Large intestine (tissue), 3 donors: ENCODE results near the gene ARHGAP31. TPM values are rescaled to one million over a fixed set of nuclear protein-coding genes. Genes with fewer than 3 reads are reported as not detected.
"Not testable (repeated sequence)": the region's sequence is repeated elsewhere in the genome, so short reads cannot be mapped to it uniquely, and the experiment has no call there.

Source experiments
- DNase-seq, 2 donors: peaks; one replicate each; pipeline versions ENCODE4 v3.0.0 to v3.0.0-alpha.2; 2013
- H3K27ac ChIP-seq: one replicate; pipeline ENCODE4 v1.5.1; 2013; ENCODE audit warnings: low read length
- H3K27me3 ChIP-seq: 2 replicates; pipeline ENCODE4 v1.6.1; 2013; ENCODE audit warnings: low read length; ENCODE audit not compliant: control insufficient read depth, insufficient read depth
- H3K36me3 ChIP-seq: 2 replicates; pipeline ENCODE4 v1.6.1; 2013; ENCODE audit warnings: low read length; ENCODE audit not compliant: control insufficient read depth, insufficient read depth
- H3K4me1 ChIP-seq: one replicate; pipeline ENCODE4 v1.6.1; 2013; ENCODE audit warnings: low read length; ENCODE audit not compliant: control insufficient read depth, insufficient read depth
- H3K4me3 ChIP-seq: one replicate; pipeline ENCODE4 v1.5.1; 2013; ENCODE audit warnings: low read length
- H3K9me3 ChIP-seq: one replicate; pipeline ENCODE4 v1.6.1; 2013; ENCODE audit warnings: mild to moderate bottlenecking, low read depth, low read length, moderate library complexity; ENCODE audit not compliant: control insufficient read depth
- WGBS: methylation state at CpG from one replicate; pipeline ENCODE4 v1.1.5; 2013; ENCODE audit warnings: low lambda C conversion rate; ENCODE audit not compliant: insufficient coverage; 5-methylcytosine and 5-hydroxymethylcytosine counted together
- polyA plus RNA-seq: library from polyadenylated mRNA; unstranded; fragments of 120-200 nt; gene quantifications from one replicate; pipeline ENCODE4 v1.2.1, GENCODE V29; 2013

The ARHGAP31 gene
- polyA plus RNA-seq, 1 donor = 5.6 TPM

GRCh38 chr3:119305286-119305685, 11.1 kb downstream of the ARHGAP31 start:
- no peaks in the 10 kb centered on the region for H3K27me3 ChIP-seq
- H3K4me3 ChIP-seq = no peak overlapping the region
- peaks cover 3% of the 10 kb centered on the region for H3K4me1 ChIP-seq
- WGBS = no CpG with 5 or more reads among the region's 1 CpG
- H3K36me3 ChIP-seq = no peaks in the 10 kb centered on the region
- no peaks in the 10 kb centered on the region for H3K9me3 ChIP-seq
- H3K27ac ChIP-seq = no peak overlapping the region
- DNase-seq = no peak

GRCh38 chr3:119306378-119306777, 12.2 kb downstream of the ARHGAP31 start:
- H3K4me1 ChIP-seq = not testable (repeated sequence)

GRCh38 chr3:119308355-119308754, 14.2 kb downstream of the ARHGAP31 start:
- Histone ChIP-seq H3K9me3 (no peaks in the 10 kb centered on the region), H3K27ac (no peak overlapping the region), H3K27me3 (no peaks in the 10 kb centered on the region), H3K4me3 (no peak overlapping the region), H3K4me1 (peaks cover 3% of the 10 kb centered on the region), H3K36me3 (no peaks in the 10 kb centered on the region)
- WGBS = no CpG with 5 or more reads among the region's 1 CpG
- DNase-seq = no peak

More at GRCh38 chr3:119306378-119306777, 12.2 kb downstream of the ARHGAP31 start:
- WGBS = 100% methylated on average over 5 of the region's 9 CpGs
- not testable (repeated sequence) for H3K36me3 ChIP-seq, H3K27me3 ChIP-seq, H3K27ac ChIP-seq, H3K9me3 ChIP-seq, H3K4me3 ChIP-seq, DNase-seq

GRCh38 chr3:119309591-119309990, 15.4 kb downstream of the ARHGAP31 start:
- DNase-seq = no peak
- H3K27ac ChIP-seq = no peak overlapping the region
- H3K4me3 ChIP-seq = no peak overlapping the region
- H3K36me3 ChIP-seq = peaks cover 3% of the 10 kb centered on the region
- no CpG with 5 or more reads among the region's 4 CpGs for WGBS
- no peaks in the 10 kb centered on the region for H3K9me3 ChIP-seq
- no peaks in the 10 kb centered on the region for H3K4me1 ChIP-seq
- H3K27me3 ChIP-seq = no peaks in the 10 kb centered on the region

GRCh38 chr3:119310071-119310470, 15.9 kb downstream of the ARHGAP31 start:
- no CpG with 5 or more reads among the region's 3 CpGs for WGBS
- H3K9me3 ChIP-seq = no peaks in the 10 kb centered on the region
- no peak overlapping the region for H3K4me3 ChIP-seq
- DNase-seq = no peak
- no peak overlapping the region for H3K27ac ChIP-seq
- no peaks in the 10 kb centered on the region for H3K4me1 ChIP-seq
- no peaks in the 10 kb centered on the region for H3K27me3 ChIP-seq
- peaks cover 3% of the 10 kb centered on the region for H3K36me3 ChIP-seq

GRCh38 chr3:119311081-119311925, 17.1 kb downstream of the ARHGAP31 start:
- WGBS = 100% methylated on average over 3 of the region's 10 CpGs
- H3K27me3 ChIP-seq = no peaks in the 10 kb centered on the region
- H3K9me3 ChIP-seq = no peaks in the 10 kb centered on the region
- DNase-seq = no peak
- no peak overlapping the region for H3K27ac ChIP-seq
- H3K4me3 ChIP-seq = no peak overlapping the region
- no peaks in the 10 kb centered on the region for H3K4me1 ChIP-seq
- H3K36me3 ChIP-seq = peaks cover 3% of the 10 kb centered on the region

- DNase-seq = no peak
- 88% methylated on average over 3 of the region's 3 CpGs for WGBS
Observed at GRCh38 chr3:119313461-119313860, 19.3 kb downstream of the ARHGAP31 start.

GRCh38 chr3:119314821-119315220, 20.6 kb downstream of the ARHGAP31 start:
- Histone ChIP-seq H3K4me1 (no peaks in the 10 kb centered on the region), H3K9me3 (no peaks in the 10 kb centered on the region), H3K27ac (no peak overlapping the region), H3K4me3 (no peak overlapping the region), H3K27me3 (no peaks in the 10 kb centered on the region), H3K36me3 (peaks cover 3% of the 10 kb centered on the region)
- 100% methylated on average over 1 of the region's 1 CpG for WGBS
- no peak for DNase-seq

More at GRCh38 chr3:119313461-119313860, 19.3 kb downstream of the ARHGAP31 start:
- Histone ChIP-seq H3K4me1 (no peaks in the 10 kb centered on the region), H3K36me3 (peaks cover 3% of the 10 kb centered on the region), H3K27me3 (no peaks in the 10 kb centered on the region), H3K4me3 (no peak overlapping the region), H3K27ac (no peak overlapping the region), H3K9me3 (no peaks in the 10 kb centered on the region)

- H3K9me3 ChIP-seq = no peaks in the 10 kb centered on the region
- peaks cover 3% of the 10 kb centered on the region for H3K36me3 ChIP-seq
- H3K4me1 ChIP-seq = no peaks in the 10 kb centered on the region
- no peak overlapping the region for H3K4me3 ChIP-seq
- WGBS = no CpG with 5 or more reads among the region's 3 CpGs
- no peak overlapping the region for H3K27ac ChIP-seq
- no peak for DNase-seq
- no peaks in the 10 kb centered on the region for H3K27me3 ChIP-seq
Observed at GRCh38 chr3:119315600-119316312, 21.6 kb downstream of the ARHGAP31 start.

- no peak overlapping the region for H3K4me3 ChIP-seq
- H3K27me3 ChIP-seq = no peaks in the 10 kb centered on the region
- no peaks in the 10 kb centered on the region for H3K9me3 ChIP-seq
- no peak for DNase-seq
- H3K4me1 ChIP-seq = no peaks in the 10 kb centered on the region
- H3K27ac ChIP-seq = no peak overlapping the region
- peaks cover 3% of the 10 kb centered on the region for H3K36me3 ChIP-seq
Observed at GRCh38 chr3:119316313-119316670, 22.1 kb downstream of the ARHGAP31 start.
